Tibial nerve (tissue), 4 donors: ENCODE results near the gene LRGUK.

Experiments
- EP300 ChIP-seq, 2 donors: sonication (generic); formaldehyde crosslinking; IDR thresholded peaks; one replicate each; pipeline ENCODE4 v1.6.1; 2017; ENCODE audit warnings: antibody characterized with exemption in 2 of 2, mild to moderate bottlenecking in 1 of 2
- POLR2A ChIP-seq, 2 donors: fragments of 450-650 bp; IDR thresholded peaks; one replicate each; pipeline ENCODE4 v1.6.1; 2017; ENCODE audit warnings: antibody characterized with exemption in 2 of 2, mild to moderate bottlenecking in 2 of 2, moderate library complexity in 2 of 2
- TF ChIP-seq, protein P1 (sequence below), 5 experiments: fragments of 200-600 bp in 3 of 5; fragments of 450-650 bp in 2 of 5; sonication (generic) in 3 of 5; IDR thresholded peaks; one replicate each; pipeline ENCODE4 v1.5.1; 2016 to 2019; ENCODE audit warnings: antibody characterized with exemption in 5 of 5, mild to moderate bottlenecking in 3 of 5, moderate library complexity in 2 of 5

DNA sequence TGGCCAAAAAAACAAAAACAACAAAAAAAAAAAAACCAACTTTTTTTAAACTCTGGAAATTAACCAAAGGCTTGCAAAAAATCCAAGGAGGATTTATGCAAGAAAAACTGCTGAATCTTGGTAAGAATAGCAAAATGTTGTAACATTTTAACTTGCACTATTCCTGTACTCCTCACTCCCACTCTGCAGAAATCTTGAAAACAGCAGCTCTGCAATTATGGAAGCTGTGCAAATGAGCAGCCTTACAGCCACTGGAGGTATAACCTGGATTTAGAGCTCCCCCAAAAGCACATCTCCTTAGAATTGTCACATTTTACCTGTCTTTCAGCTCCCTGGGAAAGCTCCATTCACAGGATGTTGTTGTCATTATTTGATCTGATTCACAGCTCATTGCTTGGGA, 41.8 kb upstream of the LRGUK start:
- TF ChIP-seq, protein P1, sequence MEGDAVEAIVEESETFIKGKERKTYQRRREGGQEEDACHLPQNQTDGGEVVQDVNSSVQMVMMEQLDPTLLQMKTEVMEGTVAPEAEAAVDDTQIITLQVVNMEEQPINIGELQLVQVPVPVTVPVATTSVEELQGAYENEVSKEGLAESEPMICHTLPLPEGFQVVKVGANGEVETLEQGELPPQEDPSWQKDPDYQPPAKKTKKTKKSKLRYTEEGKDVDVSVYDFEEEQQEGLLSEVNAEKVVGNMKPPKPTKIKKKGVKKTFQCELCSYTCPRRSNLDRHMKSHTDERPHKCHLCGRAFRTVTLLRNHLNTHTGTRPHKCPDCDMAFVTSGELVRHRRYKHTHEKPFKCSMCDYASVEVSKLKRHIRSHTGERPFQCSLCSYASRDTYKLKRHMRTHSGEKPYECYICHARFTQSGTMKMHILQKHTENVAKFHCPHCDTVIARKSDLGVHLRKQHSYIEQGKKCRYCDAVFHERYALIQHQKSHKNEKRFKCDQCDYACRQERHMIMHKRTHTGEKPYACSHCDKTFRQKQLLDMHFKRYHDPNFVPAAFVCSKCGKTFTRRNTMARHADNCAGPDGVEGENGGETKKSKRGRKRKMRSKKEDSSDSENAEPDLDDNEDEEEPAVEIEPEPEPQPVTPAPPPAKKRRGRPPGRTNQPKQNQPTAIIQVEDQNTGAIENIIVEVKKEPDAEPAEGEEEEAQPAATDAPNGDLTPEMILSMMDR (IDR thresholded peaks at IDR 0.05) = no peak
- TF ChIP-seq POLR2A (IDR thresholded peaks at IDR 0.05) (no peak), EP300 (IDR thresholded peaks at IDR 0.05) (no peak)
